OCI-LY7 (cell line): Measurements from ENCODE around the gene UCK2. TPM values are rescaled to one million over a fixed set of nuclear protein-coding genes. Genes with fewer than 3 reads are reported as not detected.

Experiments used
- BruUV-seq: library from RNA; stranded (reverse); fragments of 400-500 nt; replicated peaks from 2 replicates; lab custom pipeline; 2021; lab: Mats Ljungman, UMichigan
- CTCF ChIA-PET: fragments of 300-600 bp; sonication (Branson Sonifier 250); formaldehyde crosslinking; loops from one replicate; lab custom pipeline; 2022; ENCODE audit warnings: antibody characterized with exemption; ENCODE audit not compliant: unreplicated experiment; lab: Charles Lee
- POLR2A ChIA-PET: fragments of 300-600 bp; sonication (Branson Sonifier 250); formaldehyde crosslinking; loops from one replicate; lab custom pipeline; 2022; ENCODE audit warnings: antibody characterized with exemption; lab: Charles Lee
- DNase-seq: peaks from one replicate; pipeline ENCODE4 v3.0.0-alpha.2; 2015; ENCODE audit warnings: low spot score
- H2AFZ ChIP-seq: fragments of 200-600 bp; sonication (generic), shearing (Covaris generic); 2 replicates; pipeline ENCODE4 v1.6.1; 2014; ENCODE audit warnings: mild to moderate bottlenecking, antibody characterized with exemption, low read length, moderate library complexity
- H3K27ac ChIP-seq: fragments of 200-600 bp; sonication (generic); 2 replicates; pipeline ENCODE4 v1.5.1; 2014; ENCODE audit warnings: mixed run types, low read depth, mild to moderate bottlenecking, moderate library complexity, low read length, inconsistent platforms; ENCODE audit not compliant: poor library complexity, severe bottlenecking
- H3K36me3 ChIP-seq: fragments of 200-600 bp; sonication (generic); 2 replicates; pipeline ENCODE4 v1.6.1; 2014; ENCODE audit warnings: mild to moderate bottlenecking, antibody characterized with exemption, low read length, moderate library complexity, mixed read lengths; ENCODE audit not compliant: insufficient read depth
- H3K4me1 ChIP-seq: fragments of 200-600 bp; sonication (generic); 2 replicates; pipeline ENCODE4 v1.5.1; 2014; ENCODE audit warnings: mild to moderate bottlenecking, low read length; ENCODE audit not compliant: insufficient read depth, poor library complexity, severe bottlenecking
- H3K4me2 ChIP-seq: fragments of 200-600 bp; sonication (generic); 2 replicates; pipeline ENCODE4 v1.6.1; 2014; ENCODE audit warnings: mild to moderate bottlenecking, low read length
- H3K4me3 ChIP-seq: fragments of 200-600 bp; sonication (generic); 2 replicates; pipeline ENCODE4 v1.5.1; 2014; ENCODE audit warnings: mild to moderate bottlenecking, low read depth, low read length; ENCODE audit not compliant: poor library complexity, severe bottlenecking
- H3K79me2 ChIP-seq: fragments of 200-600 bp; sonication (generic); 2 replicates; pipeline ENCODE4 v1.6.1; 2016; ENCODE audit warnings: low read depth, mild to moderate bottlenecking, low read length, moderate library complexity, mixed read lengths; ENCODE audit not compliant: insufficient read depth
- H3K9me2 ChIP-seq: fragments of 200-600 bp; sonication (generic); 2 replicates; pipeline ENCODE4 v1.6.1; 2016; ENCODE audit warnings: mild to moderate bottlenecking, low read length, mixed read lengths; ENCODE audit not compliant: insufficient read depth
- H3K9me3 ChIP-seq: fragments of 200-600 bp; sonication (generic); 2 replicates; pipeline ENCODE4 v1.6.1; 2014; ENCODE audit warnings: mild to moderate bottlenecking, mixed run types, low read length, mixed read lengths
- H4K20me1 ChIP-seq: fragments of 200-600 bp; sonication (generic); 2 replicates; pipeline ENCODE4 v1.6.1; 2014; ENCODE audit warnings: mild to moderate bottlenecking, antibody characterized with exemption, low read length, moderate library complexity, mixed read lengths; ENCODE audit not compliant: insufficient read depth
- EZH2phosphoT487 ChIP-seq: fragments of 200-600 bp; sonication (generic); IDR thresholded peaks from 2 replicates; pipeline ENCODE4 v1.6.1; 2018; ENCODE audit warnings: low read depth, borderline replicate concordance, mild to moderate bottlenecking, mixed run types, antibody characterized with exemption, low read length, moderate library complexity, mixed read lengths
- intact Hi-C: fragments of 100-400 bp; cut with micrococcal nuclease; formaldehyde crosslinking; loops from one replicate; pipeline ENCODE4 v1.10.0; 2022; ENCODE audit not compliant: unreplicated experiment
- total RNA-seq, 2 experiments: library from RNA; depleted of rRNA in 1 of 2; stranded (reverse); fragments of >200 nt in 1 of 2; shearing (Covaris generic) in 1 of 2; gene quantifications; 2 replicates each; pipeline ENCODE4 v1.2.3, GENCODE V29; 2014 to 2022
- TF ChIP-seq, protein P1 (sequence below): fragments of 200-600 bp; sonication (generic); conservative IDR thresholded peaks from 2 replicates; pipeline ENCODE4 v1.5.1; 2014; ENCODE audit warnings: mild to moderate bottlenecking, antibody characterized with exemption, low read length, moderate library complexity, mixed read lengths

The UCK2 gene
- total RNA-seq, 2 experiments from 2014 or later, result 66.0 to 75.8 TPM

DNA sequence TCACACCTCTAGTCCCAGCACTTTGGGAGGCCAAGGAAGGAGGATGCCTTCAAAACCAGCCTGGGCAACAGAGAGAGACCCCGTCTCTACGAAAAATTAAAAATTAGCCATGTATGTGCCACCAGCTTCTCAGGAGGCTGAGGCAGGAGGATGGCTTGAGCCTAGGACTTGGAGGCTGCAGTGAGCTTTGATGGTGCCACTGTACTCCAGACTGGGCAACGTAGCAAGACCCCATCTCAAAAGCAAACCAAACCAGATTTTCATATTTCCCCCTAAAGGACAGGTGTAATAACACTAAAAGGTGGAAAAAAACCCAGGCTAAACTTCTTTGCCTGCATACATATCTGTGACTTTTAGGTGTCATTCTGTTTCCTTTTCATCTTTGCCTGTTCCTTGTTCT lies 3.7 kb downstream of the UCK2 start:
- H3K4me2 ChIP-seq, result no peak overlapping the region
- BruUV-seq, result no TSS peak
- intact Hi-C loops, result no loop called here

DNA sequence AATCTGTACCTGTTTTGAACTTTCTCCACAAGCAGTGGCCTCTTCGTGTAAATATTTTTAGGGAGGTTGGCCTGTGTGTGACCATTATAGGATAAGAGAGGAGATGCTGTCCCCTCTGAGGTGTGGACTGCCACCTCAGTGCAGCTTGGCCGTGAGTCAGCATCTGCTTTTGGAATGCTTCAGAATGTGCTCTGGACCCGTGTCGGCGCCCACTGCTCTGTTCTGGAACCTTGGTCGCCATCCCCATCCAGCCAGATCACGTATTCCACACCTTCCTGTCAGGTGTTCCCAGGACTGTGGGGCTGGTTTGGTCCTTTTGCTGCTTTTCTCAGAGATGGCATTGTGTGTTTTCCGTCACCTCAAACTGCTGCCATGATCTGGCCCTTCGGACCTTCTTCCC lies 5.5 kb downstream of the UCK2 start:
- Histone ChIP-seq H3K4me3 (no peak overlapping the region), H3K4me1 (peaks cover 16% of the 10 kb centered on the region), H3K4me2 (no peak overlapping the region), H3K9me3 (no peaks in the 10 kb centered on the region), H3K9me2 (no peaks in the 10 kb centered on the region), H4K20me1 (peaks cover 23% of the 10 kb centered on the region; the same call in 1 of the 2 replicates), H3K79me2 (peaks cover 95% of the 10 kb centered on the region), H3K36me3 (peaks cover 24% of the 10 kb centered on the region), H2AFZ (no peak overlapping the region), H3K27ac (no peak overlapping the region)
- TF ChIP-seq EZH2phosphoT487, result no peak
- TF ChIP-seq, protein P1, sequence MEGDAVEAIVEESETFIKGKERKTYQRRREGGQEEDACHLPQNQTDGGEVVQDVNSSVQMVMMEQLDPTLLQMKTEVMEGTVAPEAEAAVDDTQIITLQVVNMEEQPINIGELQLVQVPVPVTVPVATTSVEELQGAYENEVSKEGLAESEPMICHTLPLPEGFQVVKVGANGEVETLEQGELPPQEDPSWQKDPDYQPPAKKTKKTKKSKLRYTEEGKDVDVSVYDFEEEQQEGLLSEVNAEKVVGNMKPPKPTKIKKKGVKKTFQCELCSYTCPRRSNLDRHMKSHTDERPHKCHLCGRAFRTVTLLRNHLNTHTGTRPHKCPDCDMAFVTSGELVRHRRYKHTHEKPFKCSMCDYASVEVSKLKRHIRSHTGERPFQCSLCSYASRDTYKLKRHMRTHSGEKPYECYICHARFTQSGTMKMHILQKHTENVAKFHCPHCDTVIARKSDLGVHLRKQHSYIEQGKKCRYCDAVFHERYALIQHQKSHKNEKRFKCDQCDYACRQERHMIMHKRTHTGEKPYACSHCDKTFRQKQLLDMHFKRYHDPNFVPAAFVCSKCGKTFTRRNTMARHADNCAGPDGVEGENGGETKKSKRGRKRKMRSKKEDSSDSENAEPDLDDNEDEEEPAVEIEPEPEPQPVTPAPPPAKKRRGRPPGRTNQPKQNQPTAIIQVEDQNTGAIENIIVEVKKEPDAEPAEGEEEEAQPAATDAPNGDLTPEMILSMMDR, result no peak
- DNase-seq, result no peak
- no TSS peak for BruUV-seq
- intact Hi-C loops, result no loop called here
- CTCF ChIA-PET, result no interaction called here
- POLR2A ChIA-PET, result no interaction called here

More for the DNA sequence above, 3.7 kb downstream of the UCK2 start:
- CTCF ChIA-PET, result no interaction called here
- H4K20me1 ChIP-seq, result 0 out of 2 replicates have a peak, but pooled peaks cover 11% of the 10 kb centered on the region
- no peaks in the 10 kb centered on the region for H3K9me3 ChIP-seq
- H3K79me2 ChIP-seq, result peaks cover 78% of the 10 kb centered on the region
- peaks cover 10% of the 10 kb centered on the region for H3K36me3 ChIP-seq
- no peak for DNase-seq
- H3K4me1 ChIP-seq, result peaks cover 18% of the 10 kb centered on the region
- H2AFZ ChIP-seq, result no peak overlapping the region
- POLR2A ChIA-PET, result interaction anchor here (1.5 to 3.6 kb wide), 2 partner anchors 11 to 18 kb away, joined by 4 to 19 read pairs; no protein-coding TSS in a partner anchor
- H3K27ac ChIP-seq, result no peak overlapping the region
- no peak for TF ChIP-seq EZH2phosphoT487
- TF ChIP-seq, protein P1, result no peak
- no peak overlapping the region for H3K4me3 ChIP-seq
- H3K9me2 ChIP-seq, result no peaks in the 10 kb centered on the region

DNA sequence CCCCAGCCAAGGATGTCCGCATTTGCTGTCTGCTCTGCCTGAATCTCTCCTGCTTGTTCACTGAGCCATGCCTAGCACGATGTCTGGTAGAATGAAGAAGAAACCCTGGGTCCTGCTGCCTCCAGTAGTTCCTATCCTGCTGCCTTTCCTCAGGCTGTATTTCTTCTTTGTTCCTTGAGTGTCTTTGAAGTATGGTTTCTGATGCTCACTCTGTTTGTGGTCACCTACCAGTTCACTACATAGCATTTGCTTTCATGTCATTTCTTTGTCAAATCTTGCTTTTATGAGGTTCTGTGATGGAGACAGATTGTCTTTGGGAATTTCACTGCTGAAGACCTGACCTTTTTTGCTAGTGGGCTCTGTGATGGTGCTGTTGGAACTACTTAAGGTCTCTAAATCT lies 5.9 kb downstream of the UCK2 start:
- Histone ChIP-seq H4K20me1 (peaks cover 28% of the 10 kb centered on the region; the same call in 1 of the 2 replicates), H3K27ac (no peak overlapping the region), H3K36me3 (peaks cover 25% of the 10 kb centered on the region), H3K4me2 (no peak overlapping the region), H3K79me2 (peaks cover 100% of the 10 kb centered on the region), H3K4me3 (no peak overlapping the region), H3K9me3 (no peaks in the 10 kb centered on the region), H2AFZ (no peak overlapping the region), H3K4me1 (peaks cover 16% of the 10 kb centered on the region), H3K9me2 (no peaks in the 10 kb centered on the region)
- POLR2A ChIA-PET, result no interaction called here
- CTCF ChIA-PET, result no interaction called here
- intact Hi-C loops, result no loop called here
- TF ChIP-seq, protein P1, result no peak
- no peak for TF ChIP-seq EZH2phosphoT487
- no TSS peak for BruUV-seq
- no peak for DNase-seq
